GM19455 (cell line): ENCODE results near the gene ARL15.

Source experiments
- ATAC-seq: cut with Tn5 transposase; IDR thresholded peaks from one replicate; pipeline ENCODE4 v1.9.1; 2021; ENCODE audit not compliant: unreplicated experiment

Gene ARL15

GRCh38 chr5:54214722-54215121 is 95.7 kb downstream of the ARL15 start:
- ATAC-seq: no peak

GRCh38 chr5:54212331-54212730 is 98.0 kb downstream of the ARL15 start:
- no peak for ATAC-seq

- ATAC-seq: no peak
Observed at GRCh38 chr5:54211912-54212311, 98.5 kb downstream of the ARL15 start.

- no peak for ATAC-seq
Observed at GRCh38 chr5:54207566-54207965, 102.8 kb downstream of the ARL15 start.

- peak; percentile 76 for ATAC-seq
Observed at GRCh38 chr5:54206580-54207229, 103.7 kb downstream of the ARL15 start.

- ATAC-seq: no peak
Observed at GRCh38 chr5:54205918-54206317, 104.5 kb downstream of the ARL15 start.

GRCh38 chr5:54205453-54205852 is 104.9 kb downstream of the ARL15 start:
- no peak for ATAC-seq

GRCh38 chr5:54197018-54197417 is 113.4 kb downstream of the ARL15 start:
- ATAC-seq: no peak

- no peak for ATAC-seq
Observed at GRCh38 chr5:54195701-54196100, 114.7 kb downstream of the ARL15 start.

GRCh38 chr5:54194318-54194717 is 116.1 kb downstream of the ARL15 start:
- ATAC-seq: no peak

GRCh38 chr5:54187694-54188093 is 122.7 kb downstream of the ARL15 start:
- ATAC-seq: no peak

GRCh38 chr5:54186912-54187445 is 123.4 kb downstream of the ARL15 start:
- ATAC-seq: no peak

- no peak for ATAC-seq
Observed at GRCh38 chr5:54186108-54186507, 124.3 kb downstream of the ARL15 start.

GRCh38 chr5:54184806-54185205 is 125.6 kb downstream of the ARL15 start:
- ATAC-seq: no peak

- ATAC-seq: no peak
Observed at GRCh38 chr5:54180630-54181031, 129.7 kb downstream of the ARL15 start.

- no peak for ATAC-seq
Observed at GRCh38 chr5:54178991-54179390, 131.4 kb downstream of the ARL15 start.

GRCh38 chr5:54178207-54178606 is 132.2 kb downstream of the ARL15 start:
- ATAC-seq: no peak

- ATAC-seq: no peak
Observed at GRCh38 chr5:54177058-54177457, 133.3 kb downstream of the ARL15 start.

GRCh38 chr5:54176066-54176830 is 134.1 kb downstream of the ARL15 start:
- no peak for ATAC-seq

GRCh38 chr5:54173251-54173650 is 137.1 kb downstream of the ARL15 start:
- ATAC-seq: no peak

- no peak for ATAC-seq
Observed at GRCh38 chr5:54171645-54172384, 138.6 kb downstream of the ARL15 start.

- ATAC-seq: no peak
Observed at GRCh38 chr5:54165687-54166086, 144.7 kb downstream of the ARL15 start.
